Cardiac fibroblast (primary cell): ENCODE data around the gene ADAMTS17.

ENCODE experiments used
- DNase-seq, 2 donors: peaks; one replicate each; pipeline versions ENCODE4 v3.0.0 to v3.0.0-alpha.2; 2010; ENCODE audit warnings: low read depth in 2 of 2
- H3K4me3 ChIP-seq, 2 donors: replicated peaks in 1 of 2; 1 replicate in 1 of 2; 2 replicates in 1 of 2; pipeline ENCODE4 v1.5.1; 2011; ENCODE audit warnings: low read depth in 2 of 2, low read length in 2 of 2, mild to moderate bottlenecking in 2 of 2, moderate library complexity in 1 of 2
- TF ChIP-seq, protein P1 (sequence below): IDR thresholded peaks from one replicate; pipeline ENCODE4 v1.5.1; 2011; ENCODE audit warnings: low read depth, mild to moderate bottlenecking, low read length, inconsistent platforms

ADAMTS17 gene

DNA sequence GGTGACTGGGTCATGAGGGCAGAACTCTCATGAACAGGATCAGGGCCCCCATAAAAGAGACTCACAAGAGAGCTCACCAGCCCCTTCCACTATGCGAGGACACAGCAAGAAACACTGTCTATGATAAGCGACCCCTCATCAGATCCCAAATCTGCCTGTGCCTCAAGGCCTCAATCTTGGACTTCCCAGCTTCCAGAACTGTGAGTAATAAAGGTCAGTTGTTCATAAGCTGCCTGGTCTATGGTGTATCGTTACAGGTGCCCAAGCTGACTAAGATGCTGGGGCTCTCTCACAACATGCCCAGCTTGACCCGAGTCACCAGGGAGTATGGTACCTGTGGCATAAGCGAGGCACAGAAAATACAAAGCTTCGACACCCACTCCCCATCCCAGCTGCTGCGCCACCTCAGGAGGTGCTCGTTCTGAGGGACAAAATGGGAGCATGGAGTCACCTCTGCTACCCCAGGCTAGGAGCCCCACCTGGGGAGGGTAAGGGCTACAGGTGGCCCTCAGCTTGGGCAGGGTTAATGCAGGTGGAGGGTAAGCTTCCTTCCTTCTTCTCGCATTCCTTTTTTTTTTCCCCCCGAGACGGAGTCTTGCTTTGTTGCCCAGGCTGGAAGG is 234.1 kb downstream of the ADAMTS17 start:
- TF ChIP-seq, protein P1, sequence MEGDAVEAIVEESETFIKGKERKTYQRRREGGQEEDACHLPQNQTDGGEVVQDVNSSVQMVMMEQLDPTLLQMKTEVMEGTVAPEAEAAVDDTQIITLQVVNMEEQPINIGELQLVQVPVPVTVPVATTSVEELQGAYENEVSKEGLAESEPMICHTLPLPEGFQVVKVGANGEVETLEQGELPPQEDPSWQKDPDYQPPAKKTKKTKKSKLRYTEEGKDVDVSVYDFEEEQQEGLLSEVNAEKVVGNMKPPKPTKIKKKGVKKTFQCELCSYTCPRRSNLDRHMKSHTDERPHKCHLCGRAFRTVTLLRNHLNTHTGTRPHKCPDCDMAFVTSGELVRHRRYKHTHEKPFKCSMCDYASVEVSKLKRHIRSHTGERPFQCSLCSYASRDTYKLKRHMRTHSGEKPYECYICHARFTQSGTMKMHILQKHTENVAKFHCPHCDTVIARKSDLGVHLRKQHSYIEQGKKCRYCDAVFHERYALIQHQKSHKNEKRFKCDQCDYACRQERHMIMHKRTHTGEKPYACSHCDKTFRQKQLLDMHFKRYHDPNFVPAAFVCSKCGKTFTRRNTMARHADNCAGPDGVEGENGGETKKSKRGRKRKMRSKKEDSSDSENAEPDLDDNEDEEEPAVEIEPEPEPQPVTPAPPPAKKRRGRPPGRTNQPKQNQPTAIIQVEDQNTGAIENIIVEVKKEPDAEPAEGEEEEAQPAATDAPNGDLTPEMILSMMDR = no peak
- H3K4me3 ChIP-seq = no peak overlapping the region
- no peak for DNase-seq

DNA sequence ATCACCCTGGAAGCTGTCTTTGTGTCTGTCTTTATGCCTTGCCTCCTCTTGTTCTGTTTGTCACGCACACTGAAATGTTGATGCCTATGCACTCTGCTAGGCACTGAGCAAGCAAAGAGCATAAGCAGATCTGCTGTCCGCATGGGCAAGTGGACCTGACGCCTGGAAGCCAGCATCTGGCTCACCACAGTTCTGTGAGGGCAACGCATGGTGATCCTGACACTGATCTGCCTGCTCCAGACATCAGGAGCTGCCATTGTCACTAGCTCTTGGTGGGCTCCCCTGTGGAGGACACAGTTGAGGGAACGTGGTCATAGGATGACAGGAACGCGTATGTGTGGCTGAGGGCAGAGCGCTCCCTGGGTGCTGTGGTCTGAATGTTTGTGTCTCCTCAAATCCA is 234.6 kb downstream of the ADAMTS17 start:
- no peak overlapping the region for H3K4me3 ChIP-seq
- TF ChIP-seq, protein P1 = no peak
- no peak for DNase-seq

DNA sequence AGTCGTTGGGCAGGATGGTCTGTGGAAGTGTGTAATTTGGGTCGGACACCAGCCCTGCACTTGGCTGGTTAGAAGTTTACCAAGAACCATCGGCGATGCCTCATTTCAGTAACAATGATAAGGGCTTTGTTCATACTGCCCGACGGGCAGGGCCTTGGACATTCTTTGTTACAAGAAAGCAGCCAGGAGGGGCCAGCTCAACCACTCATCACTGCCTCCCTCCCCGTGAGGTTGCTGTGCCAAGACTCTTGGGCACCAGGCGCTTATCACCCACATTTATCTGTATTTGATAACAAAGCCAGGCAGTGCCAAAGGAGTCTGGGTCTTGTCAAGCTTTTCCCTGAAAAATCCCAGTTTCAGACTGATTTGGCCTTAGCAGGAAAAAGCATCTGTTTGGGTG is 235.0 kb downstream of the ADAMTS17 start:
- TF ChIP-seq, protein P1 = no peak
- no peak overlapping the region for H3K4me3 ChIP-seq
- DNase-seq = peak in 1 of 2 donors; percentile 73

DNA sequence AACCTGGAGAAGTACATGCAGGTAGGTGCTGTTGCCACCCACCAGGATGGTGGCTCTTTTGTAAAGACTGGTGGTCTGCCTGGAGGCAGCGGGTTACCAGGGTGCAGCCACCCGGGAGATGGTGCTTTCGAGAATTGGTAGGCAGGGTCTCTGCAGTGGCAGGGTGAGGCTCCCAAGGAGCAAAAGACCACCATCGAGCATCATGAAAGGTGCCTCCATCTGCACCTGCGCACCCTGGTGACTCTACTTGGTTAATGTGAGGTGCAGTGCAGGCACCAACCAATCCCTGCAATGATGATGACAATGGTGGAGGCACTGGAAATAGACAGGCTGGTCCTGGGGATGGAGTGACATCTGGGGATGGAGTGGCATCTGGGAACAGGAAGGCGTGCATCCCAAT is 236.7 kb downstream of the ADAMTS17 start:
- TF ChIP-seq, protein P1 = no peak
- H3K4me3 ChIP-seq = no peak overlapping the region

DNA sequence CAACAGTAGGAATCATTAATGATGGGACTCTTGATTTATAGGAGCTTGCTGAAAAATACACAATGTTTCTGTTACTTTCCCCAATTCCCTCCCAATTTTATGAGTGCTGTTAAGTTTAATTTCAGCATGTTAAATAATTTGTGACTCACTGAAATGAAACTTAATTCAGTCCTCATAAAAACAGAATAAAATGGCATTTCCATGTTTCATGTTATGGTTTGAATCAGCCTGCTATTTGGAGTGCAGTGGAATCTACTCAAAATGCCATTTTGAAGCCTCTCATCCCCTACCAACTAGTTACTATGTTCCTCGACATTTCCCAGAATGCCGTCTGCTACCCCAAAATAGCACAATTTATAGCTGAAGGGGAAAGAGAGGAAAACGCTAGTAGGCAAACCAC is 237.5 kb downstream of the ADAMTS17 start:
- DNase-seq = no peak
- no peak overlapping the region for H3K4me3 ChIP-seq
- TF ChIP-seq, protein P1 = no peak

More for the DNA sequence above, 236.7 kb downstream of the ADAMTS17 start:
- no peak for DNase-seq

DNA sequence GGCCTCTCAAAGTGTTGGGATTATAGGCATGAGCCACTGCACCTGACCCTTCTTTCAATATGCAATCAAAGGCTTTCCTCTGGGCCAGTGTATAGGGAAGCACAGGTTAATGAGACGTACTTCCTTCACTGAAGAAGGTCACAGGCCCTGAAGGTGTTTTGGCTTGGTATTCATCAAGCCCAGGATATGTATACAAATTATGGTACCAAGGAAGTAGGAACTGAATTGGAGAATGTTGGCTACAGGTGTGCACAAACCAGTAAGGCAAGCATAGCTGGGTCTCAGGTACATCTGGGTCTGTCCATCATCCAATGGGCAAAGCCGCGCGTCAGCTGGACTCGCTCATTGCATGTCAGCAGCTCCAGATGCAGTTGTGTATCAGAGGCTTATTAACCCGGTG is 237.9 kb downstream of the ADAMTS17 start:
- H3K4me3 ChIP-seq = no peak overlapping the region
- DNase-seq = no peak
- TF ChIP-seq, protein P1 = no peak
